ENCODE measurements around the gene SIX1. TPM values are rescaled to one million over a fixed set of nuclear protein-coding genes. Genes with fewer than 3 reads are reported as not detected.

Gene SIX1
- total RNA-seq, 1 experiment from 2014 or later = 0.32 TPM

DNA sequence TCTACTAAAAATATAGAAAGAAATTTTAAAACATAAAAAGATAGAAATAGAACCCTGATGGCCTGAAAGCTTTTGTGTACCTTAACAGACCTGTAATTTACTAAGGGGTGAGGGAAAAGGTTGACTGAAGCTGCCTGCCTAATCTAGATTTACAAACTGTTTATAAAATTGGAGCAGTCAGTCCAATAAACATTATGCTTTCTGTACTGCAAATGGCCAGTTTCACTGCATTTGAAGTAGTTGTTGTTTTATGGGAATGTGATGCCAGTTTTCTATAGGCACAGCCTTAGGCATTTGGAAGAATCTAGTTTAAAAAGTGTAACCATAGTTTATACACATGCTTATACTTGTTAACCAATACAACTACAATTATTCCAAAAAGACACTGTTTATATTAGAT is 19.1 kb downstream of the SIX1 start:
- no peak overlapping the region for H3K4me3 Mint-ChIP-seq (ENCODE audit: unreplicated experiment)
- Histone ChIP-seq H3K4me3 (ENCODE audit: low read depth, low read length) (no peak overlapping the region), H3K4me1 (no peaks in the 10 kb centered on the region), H3K36me3 (ENCODE audit: control insufficient read depth, insufficient read depth, low read length) (no peaks in the 10 kb centered on the region), H3K9me3 (no peaks in the 10 kb centered on the region), H3K27me3 (replicated peaks; ENCODE audit: control insufficient read depth, insufficient read depth, low read length) (no peaks in the 10 kb centered on the region)
- TF ChIP-seq, protein P1, sequence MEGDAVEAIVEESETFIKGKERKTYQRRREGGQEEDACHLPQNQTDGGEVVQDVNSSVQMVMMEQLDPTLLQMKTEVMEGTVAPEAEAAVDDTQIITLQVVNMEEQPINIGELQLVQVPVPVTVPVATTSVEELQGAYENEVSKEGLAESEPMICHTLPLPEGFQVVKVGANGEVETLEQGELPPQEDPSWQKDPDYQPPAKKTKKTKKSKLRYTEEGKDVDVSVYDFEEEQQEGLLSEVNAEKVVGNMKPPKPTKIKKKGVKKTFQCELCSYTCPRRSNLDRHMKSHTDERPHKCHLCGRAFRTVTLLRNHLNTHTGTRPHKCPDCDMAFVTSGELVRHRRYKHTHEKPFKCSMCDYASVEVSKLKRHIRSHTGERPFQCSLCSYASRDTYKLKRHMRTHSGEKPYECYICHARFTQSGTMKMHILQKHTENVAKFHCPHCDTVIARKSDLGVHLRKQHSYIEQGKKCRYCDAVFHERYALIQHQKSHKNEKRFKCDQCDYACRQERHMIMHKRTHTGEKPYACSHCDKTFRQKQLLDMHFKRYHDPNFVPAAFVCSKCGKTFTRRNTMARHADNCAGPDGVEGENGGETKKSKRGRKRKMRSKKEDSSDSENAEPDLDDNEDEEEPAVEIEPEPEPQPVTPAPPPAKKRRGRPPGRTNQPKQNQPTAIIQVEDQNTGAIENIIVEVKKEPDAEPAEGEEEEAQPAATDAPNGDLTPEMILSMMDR (IDR thresholded peaks at IDR 0.05; ENCODE audit: insufficient read depth in 1 of 2, low read depth in 1 of 2, low read length in 1 of 2, severe bottlenecking in 1 of 2, unreplicated experiment in 1 of 2) = no peak
- H3K27me3 Mint-ChIP-seq (ENCODE audit: insufficient read depth, unreplicated experiment) = peaks cover 7% of the 10 kb centered on the region
- no peaks in the 10 kb centered on the region for H3K36me3 Mint-ChIP-seq (ENCODE audit: insufficient read depth, unreplicated experiment)
- H3K4me1 Mint-ChIP-seq (ENCODE audit: low read depth, unreplicated experiment) = no peaks in the 10 kb centered on the region
- ChIA-PET POLR2A (no interaction called here), CTCF (no interaction called here)
- H3K9me3 Mint-ChIP-seq (ENCODE audit: unreplicated experiment) = no peaks in the 10 kb centered on the region
- intact Hi-C loops (cut with micrococcal nuclease; ENCODE audit: unreplicated experiment) = no loop called here
- no peak for DNase-seq
- BruUV-seq (replicated peaks) = no TSS peak
- no peak overlapping the region for H3K27ac Mint-ChIP-seq (ENCODE audit: unreplicated experiment)

DNA sequence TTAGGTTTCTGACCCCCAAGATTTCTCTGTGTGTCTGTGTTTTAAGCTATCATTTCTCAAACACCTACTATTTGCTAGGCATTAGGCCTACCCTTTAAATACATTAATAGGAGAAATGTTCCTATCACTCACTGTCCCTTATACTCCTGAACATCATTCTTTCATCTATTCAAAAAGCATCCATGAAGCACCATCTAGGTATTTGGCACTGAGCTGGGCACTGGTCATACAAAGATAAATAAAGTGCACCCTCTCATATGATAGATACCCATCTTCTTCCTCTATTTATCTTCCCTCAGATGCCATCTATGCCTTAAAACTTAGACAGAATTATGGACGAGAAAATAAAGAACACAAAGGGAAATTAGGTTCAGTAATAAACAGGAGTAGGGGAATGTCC is 20.4 kb downstream of the SIX1 start:
- intact Hi-C loops (cut with micrococcal nuclease; ENCODE audit: unreplicated experiment) = no loop called here
- BruUV-seq (replicated peaks) = no TSS peak
- POLR2A ChIA-PET = no interaction called here

DNA sequence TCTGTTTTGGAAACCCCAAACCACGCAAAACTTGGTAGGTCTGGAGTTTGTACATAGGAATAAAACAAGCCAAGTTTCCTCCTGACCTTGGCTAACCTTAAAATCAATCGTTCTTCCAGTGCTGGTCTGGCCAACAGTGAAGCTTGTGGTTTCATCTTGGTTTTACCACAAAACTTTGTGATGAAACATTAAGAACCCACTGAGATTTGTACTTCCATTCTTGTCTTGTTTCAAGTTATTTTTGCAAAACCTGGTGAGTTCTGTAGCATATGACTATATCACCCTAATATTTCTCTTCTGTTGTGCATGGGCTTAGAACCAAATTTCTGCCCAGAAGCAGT is 26.4 kb downstream of the SIX1 start:
- H3K27me3 Mint-ChIP-seq (ENCODE audit: insufficient read depth, unreplicated experiment) = no peaks in the 10 kb centered on the region
- intact Hi-C loops (cut with micrococcal nuclease; ENCODE audit: unreplicated experiment) = no loop called here

More for the DNA sequence above, 20.4 kb downstream of the SIX1 start:
- Mint-ChIP-seq H3K27me3 (ENCODE audit: insufficient read depth, unreplicated experiment) (peaks cover 7% of the 10 kb centered on the region), H3K27ac (ENCODE audit: unreplicated experiment) (no peak overlapping the region), H3K4me3 (ENCODE audit: unreplicated experiment) (no peak overlapping the region), H3K9me3 (ENCODE audit: unreplicated experiment) (no peaks in the 10 kb centered on the region), H3K36me3 (ENCODE audit: insufficient read depth, unreplicated experiment) (no peaks in the 10 kb centered on the region), H3K4me1 (ENCODE audit: low read depth, unreplicated experiment) (no peaks in the 10 kb centered on the region)
- no peaks in the 10 kb centered on the region for H3K36me3 ChIP-seq (ENCODE audit: control insufficient read depth, insufficient read depth, low read length)
- no peak overlapping the region for H3K4me3 ChIP-seq (ENCODE audit: low read depth, low read length)
- H3K4me1 ChIP-seq = no peaks in the 10 kb centered on the region
- no peaks in the 10 kb centered on the region for H3K9me3 ChIP-seq
- CTCF ChIA-PET = no interaction called here
- no peaks in the 10 kb centered on the region for H3K27me3 ChIP-seq (replicated peaks; ENCODE audit: control insufficient read depth, insufficient read depth, low read length)
- DNase-seq = no peak
- TF ChIP-seq, protein P1 (IDR thresholded peaks at IDR 0.05; ENCODE audit: insufficient read depth in 1 of 2, low read depth in 1 of 2, low read length in 1 of 2, severe bottlenecking in 1 of 2, unreplicated experiment in 1 of 2) = no peak

More for the DNA sequence above, 26.4 kb downstream of the SIX1 start:
- H3K9me3 Mint-ChIP-seq (ENCODE audit: unreplicated experiment) = no peaks in the 10 kb centered on the region
- Histone ChIP-seq H3K4me1 (peaks cover 6% of the 10 kb centered on the region), H3K9me3 (no peaks in the 10 kb centered on the region), H3K36me3 (ENCODE audit: control insufficient read depth, insufficient read depth, low read length) (no peaks in the 10 kb centered on the region), H3K27me3 (replicated peaks; ENCODE audit: control insufficient read depth, insufficient read depth, low read length) (no peaks in the 10 kb centered on the region), H3K4me3 (ENCODE audit: low read depth, low read length) (no peak overlapping the region)
- TF ChIP-seq, protein P1 (IDR thresholded peaks at IDR 0.05; ENCODE audit: insufficient read depth in 1 of 2, low read depth in 1 of 2, low read length in 1 of 2, severe bottlenecking in 1 of 2, unreplicated experiment in 1 of 2) = no peak
- no peak overlapping the region for H3K27ac Mint-ChIP-seq (ENCODE audit: unreplicated experiment)
- DNase-seq = no peak
- H3K36me3 Mint-ChIP-seq (ENCODE audit: insufficient read depth, unreplicated experiment) = no peaks in the 10 kb centered on the region
- POLR2A ChIA-PET = no interaction called here
- H3K4me3 Mint-ChIP-seq (ENCODE audit: unreplicated experiment) = no peak overlapping the region
- no TSS peak for BruUV-seq (replicated peaks)
- H3K4me1 Mint-ChIP-seq (ENCODE audit: low read depth, unreplicated experiment) = peaks cover 1% of the 10 kb centered on the region
- CTCF ChIA-PET = no interaction called here
